A673 (cell line): Measurements from ENCODE around the gene ATP13A4.

ENCODE experiments used
- EZH2 ChIP-seq: fragments of 200-600 bp; sonication (generic); IDR thresholded peaks from 2 replicates; pipeline ENCODE4 v1.6.1; 2017; ENCODE audit warnings: borderline replicate concordance, low read depth, mild to moderate bottlenecking, mixed read lengths, antibody characterized with exemption, low read length; ENCODE audit not compliant: poor library complexity, severe bottlenecking
- TF ChIP-seq, protein P1 (sequence below): fragments of 300-800, 200-600 bp; sonication (generic); conservative IDR thresholded peaks from 2 replicates; pipeline ENCODE4 v1.5.1; 2017; ENCODE audit warnings: low read depth, mild to moderate bottlenecking, antibody characterized with exemption, low read length, moderate library complexity, mixed read lengths

DNA sequence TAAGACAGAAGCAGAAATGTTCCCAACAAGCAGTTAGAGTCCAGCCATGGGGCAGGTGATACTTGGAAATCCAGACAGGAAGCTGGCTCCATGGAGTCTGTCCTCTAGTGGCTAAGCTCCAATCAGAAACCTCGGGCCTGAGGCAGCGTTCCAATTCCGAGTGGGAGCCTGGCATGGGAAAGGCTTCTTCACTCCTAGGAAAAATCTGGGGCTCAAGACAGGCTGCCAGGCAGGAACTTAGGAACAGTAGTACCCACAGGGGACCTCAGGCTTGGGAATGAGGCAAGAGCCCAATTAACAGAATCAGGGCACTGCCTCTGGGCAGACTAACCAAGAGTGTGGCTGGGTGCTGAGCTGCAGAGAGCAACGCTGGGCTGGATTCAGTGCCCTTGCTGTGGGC is 6.2 kb upstream of the ATP13A4 start:
- TF ChIP-seq, protein P1, sequence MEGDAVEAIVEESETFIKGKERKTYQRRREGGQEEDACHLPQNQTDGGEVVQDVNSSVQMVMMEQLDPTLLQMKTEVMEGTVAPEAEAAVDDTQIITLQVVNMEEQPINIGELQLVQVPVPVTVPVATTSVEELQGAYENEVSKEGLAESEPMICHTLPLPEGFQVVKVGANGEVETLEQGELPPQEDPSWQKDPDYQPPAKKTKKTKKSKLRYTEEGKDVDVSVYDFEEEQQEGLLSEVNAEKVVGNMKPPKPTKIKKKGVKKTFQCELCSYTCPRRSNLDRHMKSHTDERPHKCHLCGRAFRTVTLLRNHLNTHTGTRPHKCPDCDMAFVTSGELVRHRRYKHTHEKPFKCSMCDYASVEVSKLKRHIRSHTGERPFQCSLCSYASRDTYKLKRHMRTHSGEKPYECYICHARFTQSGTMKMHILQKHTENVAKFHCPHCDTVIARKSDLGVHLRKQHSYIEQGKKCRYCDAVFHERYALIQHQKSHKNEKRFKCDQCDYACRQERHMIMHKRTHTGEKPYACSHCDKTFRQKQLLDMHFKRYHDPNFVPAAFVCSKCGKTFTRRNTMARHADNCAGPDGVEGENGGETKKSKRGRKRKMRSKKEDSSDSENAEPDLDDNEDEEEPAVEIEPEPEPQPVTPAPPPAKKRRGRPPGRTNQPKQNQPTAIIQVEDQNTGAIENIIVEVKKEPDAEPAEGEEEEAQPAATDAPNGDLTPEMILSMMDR: no peak
- no peak for TF ChIP-seq EZH2
